K562 (cell line): ENCODE data around the gene ZFYVE21. TPM values are rescaled to one million over a fixed set of nuclear protein-coding genes. Genes with fewer than 3 reads are reported as not detected.

ENCODE experiments used
- ATAC-seq: fragments of 200-7000 bp; cut with Tn5 transposase; 3 replicates; pipeline ENCODE4 v1.9.1; 2020; ENCODE audit warnings: moderate library complexity
- BruUV-seq: library from RNA; stranded (reverse); fragments of 400-500 nt; replicated peaks from 2 replicates; lab custom pipeline; 2021; lab: Mats Ljungman, UMichigan
- CTCF ChIA-PET: fragments of 300-600 bp; formaldehyde crosslinking; extraction: SDS; loops from one replicate; lab custom pipeline; 2021; ENCODE audit warnings: low intra/inter-chr PET ratio; lab: Yijun Ruan, JAX
- POLR2A ChIA-PET: fragments of 300-600, 350-650 bp; sonication (Branson Sonifier 250); formaldehyde crosslinking; extraction: SDS; loops from one replicate; lab custom pipeline; 2021; ENCODE audit warnings: antibody characterized with exemption, inconsistent platforms; lab: Yijun Ruan, JAX
- DNase-seq, 4 experiments: peaks; one replicate each; pipeline versions ENCODE4 v3.0.0 to v3.0.0-alpha.2; 2011 to 2018; ENCODE audit warnings: low spot score in 3 of 4, mixed read lengths in 3 of 4; ENCODE audit errors: extremely low read depth in 1 of 4
- FAIRE-seq: peaks from 2 replicates; lab custom pipeline; 2011; peaks lifted over from hg19 to GRCh38; lab: Jason Lieb, UNC
- H2AFZ ChIP-seq: 2 replicates; pipeline ENCODE4 v1.6.0; 2011; ENCODE audit warnings: low read depth, low read length, control low read depth, inconsistent platforms
- H3K27ac ChIP-seq: fragments of 200-600 bp; 3 replicates; pipeline ENCODE4 v1.8.0; 2011; ENCODE audit warnings: low read depth, mild to moderate bottlenecking, control low read depth, inconsistent platforms, low read length, moderate library complexity, mixed read lengths; ENCODE audit errors: extremely low read depth
- H3K27me3 ChIP-seq, 2 experiments: fragments of 300-600 bp in 1 of 2; 2 replicates in 1 of 2; 3 replicates in 1 of 2; pipeline versions ENCODE4 v1.6.0 to v1.8.0; 2011; ENCODE audit warnings: inconsistent platforms in 2 of 2, low read length in 2 of 2, mild to moderate bottlenecking in 1 of 2, mixed read lengths in 1 of 2, moderate library complexity in 1 of 2; ENCODE audit not compliant: control insufficient read depth in 2 of 2, insufficient read depth in 2 of 2
- H3K36me3 ChIP-seq: fragments of 300-600 bp; 3 replicates; pipeline ENCODE4 v1.8.0; 2011; ENCODE audit warnings: mild to moderate bottlenecking, low read length, inconsistent platforms; ENCODE audit not compliant: control insufficient read depth, insufficient read depth
- H3K4me1 ChIP-seq, 2 experiments: fragments of 200-600 bp in 1 of 2; replicated peaks in 1 of 2; 2 replicates in 1 of 2; 3 replicates in 1 of 2; pipeline versions ENCODE4 v1.5.1 to v1.8.0; 2011; ENCODE audit warnings: inconsistent platforms in 2 of 2, low read length in 2 of 2, mild to moderate bottlenecking in 1 of 2, mixed read lengths in 1 of 2, moderate library complexity in 1 of 2; ENCODE audit not compliant: control insufficient read depth in 2 of 2, insufficient read depth in 2 of 2
- H3K4me2 ChIP-seq: 2 replicates; pipeline ENCODE4 v1.6.1; 2011; ENCODE audit warnings: low read length, control low read depth, inconsistent platforms, mixed read lengths; ENCODE audit not compliant: insufficient read depth
- H3K4me3 ChIP-seq: fragments of 200-600 bp; sonication (generic), shearing (Covaris generic); 2 replicates; pipeline ENCODE4 v1.5.1; 2016; ENCODE audit warnings: control low read depth, inconsistent platforms
- H3K79me2 ChIP-seq: fragments of 200-600 bp; 3 replicates; pipeline ENCODE4 v1.8.0; 2011; ENCODE audit warnings: low read length, inconsistent platforms; ENCODE audit not compliant: control insufficient read depth, insufficient read depth
- H3K9ac ChIP-seq, 2 experiments: 2 replicates each; pipeline versions ENCODE4 v1.6.0 to v1.6.1; 2011; ENCODE audit warnings: low read depth in 2 of 2, low read length in 2 of 2, control low read depth in 1 of 2, inconsistent platforms in 1 of 2, mild to moderate bottlenecking in 1 of 2, mixed read lengths in 1 of 2; ENCODE audit not compliant: insufficient read depth in 1 of 2
- H3K9me1 ChIP-seq: one replicate; pipeline ENCODE4 v1.6.0; 2011; ENCODE audit warnings: inconsistent platforms, mild to moderate bottlenecking, low read length, moderate library complexity; ENCODE audit not compliant: control insufficient read depth, insufficient read depth
- H3K9me3 ChIP-seq: replicated peaks from 2 replicates; pipeline ENCODE4 v1.5.1; 2011; ENCODE audit warnings: low read depth, low read length, inconsistent platforms; ENCODE audit not compliant: control insufficient read depth, insufficient read depth
- H4K20me1 ChIP-seq: replicated peaks from 2 replicates; pipeline ENCODE4 v1.6.1; 2011; ENCODE audit warnings: low read length, inconsistent platforms, mixed read lengths; ENCODE audit not compliant: control insufficient read depth, insufficient read depth
- GATA2 ChIP-seq: sonication (generic); formaldehyde crosslinking; IDR thresholded peaks from 2 replicates; pipeline ENCODE4 v1.4.0; 2020; ENCODE audit warnings: mild to moderate bottlenecking, missing genetic modification reagents
- KAT7 ChIP-seq: sonication (generic); formaldehyde crosslinking; IDR thresholded peaks from 2 replicates; pipeline ENCODE4 v1.8.0; 2022; ENCODE audit warnings: missing genetic modification reagents, mild to moderate bottlenecking, borderline replicate concordance
- KLF13 ChIP-seq: fragments of 450-650 bp; IDR thresholded peaks from 2 replicates; pipeline ENCODE4 v1.6.1; 2016; ENCODE audit warnings: missing genetic modification characterization, low read depth, mild to moderate bottlenecking, missing compliant biosample characterization, moderate library complexity, borderline replicate concordance
- MAFK ChIP-seq: IDR thresholded peaks from 2 replicates; pipeline ENCODE4 v1.6.1; 2011; ENCODE audit warnings: low read length, improper control_type of control experiment
- ZEB2 ChIP-seq: fragments of 450-650 bp; IDR thresholded peaks from 2 replicates; pipeline ENCODE4 v1.6.1; 2016
- ZNF239 ChIP-seq: fragments of 250-450 bp; sonication (Bioruptor Pico); IDR thresholded peaks from 2 replicates; pipeline ENCODE4 v1.4.0; 2020; ENCODE audit warnings: mild to moderate bottlenecking
- ZNF766 ChIP-seq: fragments of 200-800 bp; sonication (Bioruptor generic); conservative IDR thresholded peaks from 2 replicates; pipeline ENCODE4 v1.6.1; 2016; ENCODE audit warnings: missing genetic modification characterization, missing compliant biosample characterization
- WGBS: fragments of 100-300 bp; shearing (Covaris generic); methylation state at CpG from one replicate; pipeline ENCODE4 v1.1.6; 2016; ENCODE audit warnings: low coverage, mixed read lengths; ENCODE audit not compliant: insufficient coverage; ENCODE audit errors: missing lambda C conversion rate; 5-methylcytosine and 5-hydroxymethylcytosine counted together
- in situ Hi-C: fragments of 300-500 bp; cut with MboI; formaldehyde crosslinking; loops from 4 replicates; pipeline ENCODE4 v1.15.0; 2018; ENCODE audit warnings: inconsistent platforms, mixed read lengths
- intact Hi-C: fragments of 100-400 bp; cut with micrococcal nuclease; formaldehyde crosslinking; loops from 2 replicates; pipeline ENCODE4 v1.14.2; 2022
- polyA plus RNA-seq, 8 experiments: library from polyadenylated mRNA; depleted of rRNA in 4 of 8; stranded (reverse) in 5 of 8; unstranded in 3 of 8; fragments of >200 nt; fragmentation: Nextera tagmentation in 2 of 8; fragmentation: Illumina TruSeq in 1 of 8; extraction: Ambion mirVana in 2 of 8; extraction: Trizol in 1 of 8; gene quantifications; 2 replicates each; pipeline versions ENCODE4 v1.2.1 to v1.2.3, GENCODE V29; 2011 to 2014; ENCODE audit warnings: inconsistent platforms in 1 of 8, missing spikeins in 1 of 8
- total RNA-seq, 7 experiments: library from RNA; depleted of rRNA in 6 of 7; stranded (reverse); fragments of >200 nt in 6 of 7; fragmentation: Illumina TruSeq in 2 of 7; extraction: Trizol in 2 of 7; gene quantifications; 2 replicates each; pipeline versions ENCODE4 v1.2.1 to v1.2.3, GENCODE V29; 2011 to 2021; ENCODE audit warnings: low replicate concordance in 1 of 7
- TF ChIP-seq, protein P1 (sequence below): fragments of 250-450 bp; sonication (Bioruptor Pico); IDR thresholded peaks from 2 replicates; pipeline ENCODE4 v1.5.0; 2021
- TF ChIP-seq, protein P2 (sequence below): fragments of 450-650 bp; IDR thresholded peaks from 2 replicates; pipeline ENCODE4 v1.6.1; 2016; ENCODE audit warnings: low read depth
- TF ChIP-seq, protein P3 (sequence below): conservative IDR thresholded peaks from 2 replicates; pipeline ENCODE4 v1.6.1; 2011; ENCODE audit warnings: low read depth, mild to moderate bottlenecking, low read length; ENCODE audit not compliant: control insufficient read depth

Gene ZFYVE21
- total and polyA plus RNA-seq, 9 of the 15 experiments (the other 6 are each of a cell fraction or from before 2014, with no cell fraction given): 0.90 to 23.1 (median 15.6) TPM

DNA sequence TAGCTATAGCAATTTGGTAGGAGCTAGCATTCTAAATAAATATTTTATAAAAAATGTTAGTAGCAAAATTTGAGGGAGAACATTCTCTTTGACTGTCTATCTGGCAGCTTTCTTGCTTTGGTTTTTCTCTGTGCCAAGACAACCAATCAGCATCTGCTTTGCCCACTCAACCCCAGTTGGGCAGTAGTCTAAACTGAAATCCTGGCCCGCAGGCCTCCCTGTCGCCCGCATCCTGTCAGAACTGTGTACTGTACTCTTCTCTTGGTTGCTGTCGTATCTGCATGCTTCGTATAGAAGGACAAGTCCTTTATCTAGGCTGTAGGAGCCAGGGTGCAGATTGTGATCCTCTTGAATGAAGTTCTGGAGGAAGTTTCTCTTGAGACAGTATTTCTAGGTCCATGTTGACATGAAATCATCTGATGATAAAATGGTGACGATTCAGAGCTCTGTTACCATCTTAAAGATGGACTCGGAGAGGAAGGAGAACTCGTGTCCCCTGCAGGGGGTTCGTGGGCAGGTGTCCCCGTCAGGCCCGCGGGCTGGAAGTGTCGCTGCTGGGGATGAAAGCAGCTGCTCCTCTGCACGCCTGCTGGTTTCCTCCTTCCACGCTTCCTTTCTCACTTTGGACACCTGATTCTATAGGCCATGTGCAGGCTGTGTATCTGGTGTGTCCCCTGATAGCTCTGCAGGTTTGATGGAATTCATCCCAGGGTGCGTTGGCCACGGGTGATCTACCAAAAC, 34.9 kb upstream of the ZFYVE21 start:
- intact Hi-C loops: loop anchor here (10.0 kb wide), 1 partner anchor 106 kb away; no protein-coding TSS in a partner anchor
- BruUV-seq: no TSS peak
- in situ Hi-C loops: no loop called here
- POLR2A ChIA-PET: interaction anchor here (1.5 kb wide), 1 partner anchor 14 kb away, joined by 3 read pairs; no protein-coding TSS in a partner anchor
- no peak for ATAC-seq
- no peak for FAIRE-seq
- H3K79me2 ChIP-seq: no peaks in the 10 kb centered on the region
- no peaks in the 10 kb centered on the region for H3K9me1 ChIP-seq
- H3K27ac ChIP-seq: no peak overlapping the region
- no peak for DNase-seq
- WGBS: 90% methylated on average over 16 of the region's 17 CpGs
- H3K4me2 ChIP-seq: no peak overlapping the region
- H2AFZ ChIP-seq: no peak overlapping the region
- H3K9me3 ChIP-seq: no peaks in the 10 kb centered on the region
- peaks cover 74% of the 10 kb centered on the region for H3K36me3 ChIP-seq
- no peaks in the 10 kb centered on the region for H3K4me1 ChIP-seq
- H3K4me3 ChIP-seq: no peak overlapping the region
- no peaks in the 10 kb centered on the region for H3K27me3 ChIP-seq
- CTCF ChIA-PET: no interaction called here
- no peak overlapping the region for H3K9ac ChIP-seq
- H4K20me1 ChIP-seq: no peaks in the 10 kb centered on the region
- TF ChIP-seq ZEB2: no peak
- no peak for TF ChIP-seq ZNF766 (CRISPR knock-in tag)
- TF ChIP-seq, protein P1, sequence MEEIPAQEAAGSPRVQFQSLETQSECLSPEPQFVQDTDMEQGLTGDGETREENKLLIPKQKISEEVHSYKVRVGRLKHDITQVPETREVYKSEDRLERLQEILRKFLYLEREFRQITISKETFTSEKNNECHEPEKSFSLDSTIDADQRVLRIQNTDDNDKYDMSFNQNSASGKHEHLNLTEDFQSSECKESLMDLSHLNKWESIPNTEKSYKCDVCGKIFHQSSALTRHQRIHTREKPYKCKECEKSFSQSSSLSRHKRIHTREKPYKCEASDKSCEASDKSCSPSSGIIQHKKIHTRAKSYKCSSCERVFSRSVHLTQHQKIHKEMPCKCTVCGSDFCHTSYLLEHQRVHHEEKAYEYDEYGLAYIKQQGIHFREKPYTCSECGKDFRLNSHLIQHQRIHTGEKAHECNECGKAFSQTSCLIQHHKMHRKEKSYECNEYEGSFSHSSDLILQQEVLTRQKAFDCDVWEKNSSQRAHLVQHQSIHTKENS (CRISPR knock-in tag): no peak
- no peak for TF ChIP-seq GATA2
- TF ChIP-seq, protein P2, sequence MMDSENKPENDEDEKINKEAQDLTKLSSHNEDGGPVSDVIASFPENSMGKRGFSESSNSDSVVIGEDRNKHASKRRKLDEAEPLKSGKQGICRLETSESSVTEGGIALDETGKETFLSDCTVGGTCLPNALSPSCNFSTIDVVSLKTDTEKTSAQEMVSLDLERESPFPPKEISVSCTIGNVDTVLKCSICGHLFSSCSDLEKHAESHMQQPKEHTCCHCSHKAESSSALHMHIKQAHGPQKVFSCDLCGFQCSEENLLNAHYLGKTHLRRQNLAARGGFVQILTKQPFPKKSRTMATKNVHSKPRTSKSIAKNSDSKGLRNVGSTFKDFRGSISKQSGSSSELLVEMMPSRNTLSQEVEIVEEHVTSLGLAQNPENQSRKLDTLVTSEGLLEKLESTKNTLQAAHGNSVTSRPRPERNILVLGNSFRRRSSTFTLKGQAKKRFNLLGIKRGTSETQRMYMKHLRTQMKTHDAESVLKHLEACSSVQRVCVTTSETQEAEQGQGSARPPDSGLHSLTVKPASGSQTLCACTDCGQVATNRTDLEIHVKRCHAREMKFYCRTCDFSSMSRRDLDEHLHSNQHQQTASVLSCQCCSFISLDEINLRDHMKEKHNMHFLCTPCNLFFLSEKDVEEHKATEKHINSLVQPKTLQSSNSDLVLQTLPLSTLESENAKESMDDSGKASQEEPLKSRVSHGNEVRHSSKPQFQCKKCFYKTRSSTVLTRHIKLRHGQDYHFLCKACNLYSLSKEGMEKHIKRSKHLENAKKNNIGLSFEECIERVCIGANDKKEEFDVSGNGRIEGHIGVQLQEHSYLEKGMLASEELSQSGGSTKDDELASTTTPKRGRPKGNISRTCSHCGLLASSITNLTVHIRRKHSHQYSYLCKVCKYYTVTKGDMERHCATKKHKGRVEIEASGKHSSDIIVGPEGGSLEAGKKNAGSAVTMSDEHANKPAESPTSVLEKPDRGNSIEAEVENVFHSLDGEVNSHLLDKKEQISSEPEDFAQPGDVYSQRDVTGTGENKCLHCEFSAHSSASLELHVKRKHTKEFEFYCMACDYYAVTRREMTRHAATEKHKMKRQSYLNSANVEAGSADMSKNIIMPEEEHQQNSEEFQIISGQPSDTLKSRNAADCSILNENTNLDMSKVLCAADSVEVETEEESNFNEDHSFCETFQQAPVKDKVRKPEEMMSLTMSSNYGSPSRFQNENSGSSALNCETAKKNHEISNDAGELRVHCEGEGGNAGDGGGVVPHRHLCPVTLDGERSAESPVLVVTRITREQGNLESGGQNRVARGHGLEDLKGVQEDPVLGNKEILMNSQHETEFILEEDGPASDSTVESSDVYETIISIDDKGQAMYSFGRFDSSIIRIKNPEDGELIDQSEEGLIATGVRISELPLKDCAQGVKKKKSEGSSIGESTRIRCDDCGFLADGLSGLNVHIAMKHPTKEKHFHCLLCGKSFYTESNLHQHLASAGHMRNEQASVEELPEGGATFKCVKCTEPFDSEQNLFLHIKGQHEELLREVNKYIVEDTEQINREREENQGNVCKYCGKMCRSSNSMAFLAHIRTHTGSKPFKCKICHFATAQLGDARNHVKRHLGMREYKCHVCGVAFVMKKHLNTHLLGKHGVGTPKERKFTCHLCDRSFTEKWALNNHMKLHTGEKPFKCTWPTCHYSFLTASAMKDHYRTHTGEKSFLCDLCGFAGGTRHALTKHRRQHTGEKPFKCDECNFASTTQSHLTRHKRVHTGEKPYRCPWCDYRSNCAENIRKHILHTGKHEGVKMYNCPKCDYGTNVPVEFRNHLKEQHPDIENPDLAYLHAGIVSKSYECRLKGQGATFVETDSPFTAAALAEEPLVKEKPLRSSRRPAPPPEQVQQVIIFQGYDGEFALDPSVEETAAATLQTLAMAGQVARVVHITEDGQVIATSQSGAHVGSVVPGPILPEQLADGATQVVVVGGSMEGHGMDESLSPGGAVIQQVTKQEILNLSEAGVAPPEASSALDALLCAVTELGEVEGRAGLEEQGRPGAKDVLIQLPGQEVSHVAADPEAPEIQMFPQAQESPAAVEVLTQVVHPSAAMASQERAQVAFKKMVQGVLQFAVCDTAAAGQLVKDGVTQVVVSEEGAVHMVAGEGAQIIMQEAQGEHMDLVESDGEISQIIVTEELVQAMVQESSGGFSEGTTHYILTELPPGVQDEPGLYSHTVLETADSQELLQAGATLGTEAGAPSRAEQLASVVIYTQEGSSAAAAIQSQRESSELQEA: no peak
- TF ChIP-seq, protein P3, sequence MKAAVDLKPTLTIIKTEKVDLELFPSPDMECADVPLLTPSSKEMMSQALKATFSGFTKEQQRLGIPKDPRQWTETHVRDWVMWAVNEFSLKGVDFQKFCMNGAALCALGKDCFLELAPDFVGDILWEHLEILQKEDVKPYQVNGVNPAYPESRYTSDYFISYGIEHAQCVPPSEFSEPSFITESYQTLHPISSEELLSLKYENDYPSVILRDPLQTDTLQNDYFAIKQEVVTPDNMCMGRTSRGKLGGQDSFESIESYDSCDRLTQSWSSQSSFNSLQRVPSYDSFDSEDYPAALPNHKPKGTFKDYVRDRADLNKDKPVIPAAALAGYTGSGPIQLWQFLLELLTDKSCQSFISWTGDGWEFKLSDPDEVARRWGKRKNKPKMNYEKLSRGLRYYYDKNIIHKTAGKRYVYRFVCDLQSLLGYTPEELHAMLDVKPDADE: no peak
- TF ChIP-seq MAFK: no peak
- TF ChIP-seq ZNF239 (CRISPR knock-in tag): no peak
- no peak for TF ChIP-seq KAT7
- no peak for TF ChIP-seq KLF13 (tag)
